Left kidney (tissue), 8 donors: ENCODE measurements around the gene STAC. TPM values are rescaled to one million over a fixed set of nuclear protein-coding genes. Genes with fewer than 3 reads are reported as not detected.

Experiments used
- DNase-seq: peaks from one replicate; pipeline ENCODE4 v3.0.0-alpha.2; 2013
- long read RNA-seq, 8 donors: transcript quantifications; one replicate each; lab custom pipeline, GENCODE V29; 2026
- polyA plus RNA-seq: library from polyadenylated mRNA; unstranded; fragments of 120-200 nt; gene quantifications from one replicate; pipeline ENCODE4 v1.2.1, GENCODE V29; 2013; ENCODE audit not compliant: insufficient read length

Gene STAC, protein sequence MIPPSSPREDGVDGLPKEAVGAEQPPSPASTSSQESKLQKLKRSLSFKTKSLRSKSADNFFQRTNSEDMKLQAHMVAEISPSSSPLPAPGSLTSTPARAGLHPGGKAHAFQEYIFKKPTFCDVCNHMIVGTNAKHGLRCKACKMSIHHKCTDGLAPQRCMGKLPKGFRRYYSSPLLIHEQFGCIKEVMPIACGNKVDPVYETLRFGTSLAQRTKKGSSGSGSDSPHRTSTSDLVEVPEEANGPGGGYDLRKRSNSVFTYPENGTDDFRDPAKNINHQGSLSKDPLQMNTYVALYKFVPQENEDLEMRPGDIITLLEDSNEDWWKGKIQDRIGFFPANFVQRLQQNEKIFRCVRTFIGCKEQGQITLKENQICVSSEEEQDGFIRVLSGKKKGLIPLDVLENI
- 12.5 TPM for polyA plus RNA-seq
- long read RNA-seq, donor 1, partial matches to known transcripts, result 0 of 1 reads
- long read RNA-seq, donor 1, other reads (novel, unspliced or antisense), result 0 of 1 reads
- long read RNA-seq, donor 2, partial matches to known transcripts, result 0 of 1 reads
- long read RNA-seq, donor 2, other reads (novel, unspliced or antisense), result 0 of 1 reads
- long read RNA-seq, donor 3, partial matches to known transcripts, result 0 of 3 reads
- long read RNA-seq, donor 3, other reads (novel, unspliced or antisense), result 0 of 3 reads
- long read RNA-seq, donor 4, result 0 reads
- long read RNA-seq, donor 5, partial matches to known transcripts, result 0 of 2 reads
- long read RNA-seq, donor 5, other reads (novel, unspliced or antisense), result 0 of 2 reads
- long read RNA-seq, donor 6, result 0 reads
- long read RNA-seq, donor 7, partial matches to known transcripts, result 0 of 3 reads
- long read RNA-seq, donor 7, other reads (novel, unspliced or antisense), result 0 of 3 reads
- long read RNA-seq, donor 8, partial matches to known transcripts, result 0 of 1 reads
- long read RNA-seq, donor 8, other reads (novel, unspliced or antisense), result 0 of 1 reads

DNA sequence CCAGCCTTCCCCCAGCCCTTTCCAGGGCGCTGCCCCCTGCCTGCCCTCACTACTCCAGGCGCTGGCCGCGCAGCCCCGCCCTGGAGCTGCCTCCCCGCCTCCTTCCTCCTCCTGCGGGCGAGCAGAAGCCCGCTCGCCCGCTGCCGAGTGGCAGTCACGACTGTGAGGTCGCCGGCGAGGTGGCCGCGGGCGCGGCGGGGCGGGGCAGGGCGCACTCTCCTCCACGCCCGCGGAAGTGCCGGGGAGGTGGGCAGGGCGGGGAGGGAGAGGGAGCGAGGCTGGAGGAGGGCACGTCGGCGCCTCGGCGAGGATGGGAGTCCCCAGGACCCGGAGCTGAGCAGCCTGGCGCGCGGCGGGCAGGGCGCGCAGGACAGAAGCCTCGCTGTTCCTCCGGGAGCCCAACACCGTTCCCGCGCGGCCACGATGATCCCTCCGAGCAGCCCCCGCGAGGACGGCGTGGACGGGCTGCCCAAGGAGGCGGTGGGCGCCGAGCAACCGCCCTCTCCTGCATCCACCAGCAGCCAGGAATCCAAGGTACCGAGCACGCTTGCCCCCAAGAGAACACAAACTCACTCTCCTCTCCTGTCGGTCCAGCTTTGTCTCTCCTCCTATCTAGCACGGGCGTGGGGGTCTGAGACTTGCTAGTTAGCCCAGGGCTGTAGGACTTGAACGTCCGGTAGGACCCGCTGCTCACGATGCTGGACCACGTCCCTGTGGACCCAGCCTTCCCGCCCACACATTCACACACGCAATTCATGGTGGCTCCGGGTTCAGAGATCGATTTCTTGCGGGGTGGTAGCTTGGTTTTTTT, at the start of gene STAC:
Gene STAC, plus strand, starts transcription at position 284 of the 811 bp plus-strand sequence. Its CDS starts 140 bp downstream, at position 424.
- DNase-seq, result peak; percentile 20

DNA sequence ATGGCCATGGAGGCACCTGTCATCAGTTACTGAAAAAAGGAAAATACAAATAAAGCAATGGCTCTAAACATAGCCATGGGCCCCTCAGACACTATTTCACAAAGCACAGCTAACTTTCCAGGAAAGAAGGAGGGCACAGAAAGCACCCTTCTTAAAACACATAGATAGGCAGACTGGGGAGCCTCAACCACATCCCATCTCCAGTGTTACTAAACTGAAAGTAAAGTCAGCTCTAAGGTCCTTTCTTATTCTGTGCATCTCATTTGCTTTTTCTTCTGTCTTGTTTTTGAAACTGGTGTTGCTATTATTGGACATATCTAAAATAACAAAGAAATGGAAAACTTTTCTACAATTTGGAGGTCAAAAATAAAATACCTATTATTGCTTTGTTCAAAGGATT, 48.2 kb upstream of the STAC start:
- no peak for DNase-seq

DNA sequence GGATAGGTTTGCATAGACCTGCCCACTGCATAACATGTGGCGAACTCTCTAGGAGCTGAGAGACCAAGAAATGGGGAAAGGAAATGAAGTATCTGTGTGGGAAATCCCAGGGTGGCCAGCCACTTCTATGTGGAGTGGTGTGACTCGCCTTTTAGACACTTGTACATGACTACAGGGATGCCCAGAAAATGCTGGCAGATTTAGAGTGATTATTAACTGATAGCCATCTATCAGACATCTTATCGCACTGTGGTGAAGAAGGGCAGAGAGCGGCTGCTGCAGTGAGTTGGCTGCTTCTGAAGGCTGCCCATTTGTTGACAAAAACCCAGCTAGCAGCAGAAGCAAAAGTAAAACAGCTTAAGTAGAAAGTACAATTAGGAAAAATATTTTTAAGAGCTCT, 18.1 kb upstream of the STAC start:
- no peak for DNase-seq

DNA sequence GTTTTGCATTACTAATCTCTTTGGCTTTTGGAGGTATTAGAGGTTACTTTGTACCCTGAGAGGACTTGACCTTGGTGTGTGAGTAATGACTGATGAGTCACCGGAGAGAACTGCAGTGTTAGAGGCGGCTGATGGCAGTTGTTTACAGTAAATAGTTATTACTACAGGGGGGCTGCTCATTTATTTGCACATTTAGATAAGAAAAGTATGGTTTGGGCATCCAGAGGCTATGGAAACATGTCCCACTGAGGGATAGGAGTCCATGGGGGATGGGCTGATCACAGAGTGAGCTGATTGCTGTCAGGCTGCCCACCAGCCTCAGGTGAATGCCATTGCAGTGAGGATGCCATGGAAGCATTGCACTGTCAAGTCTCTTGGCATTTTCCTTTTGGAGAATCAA, 17.3 kb upstream of the STAC start:
- DNase-seq, result no peak

- DNase-seq, result no peak
These were observed 16.0 kb upstream of the STAC start for GRCh38 chr3:36364260-36364659.

DNA sequence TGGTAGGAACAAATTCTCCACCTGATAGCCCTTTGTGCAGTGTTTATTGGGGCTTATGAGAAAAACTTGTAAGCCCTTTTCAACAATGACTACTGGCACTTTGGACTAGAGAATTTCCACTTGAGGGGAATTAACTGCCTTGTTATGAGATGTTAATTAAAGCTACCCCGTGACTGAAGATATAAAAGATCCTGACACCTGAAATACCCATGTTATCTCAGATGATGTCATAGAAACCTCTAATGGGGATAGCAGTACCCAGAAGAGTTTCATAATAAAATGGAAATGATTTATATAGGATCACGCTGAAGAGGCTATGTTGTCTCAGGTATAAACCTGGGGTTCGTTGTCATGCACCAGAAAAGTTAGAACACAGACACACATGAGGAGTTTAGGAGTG, 14.5 kb upstream of the STAC start:
- DNase-seq, result no peak

- DNase-seq, result no peak
These were observed 14.0 kb upstream of the STAC start for GRCh38 chr3:36366308-36366707.

GRCh38 chr3:36367912-36368573, 12.3 kb upstream of the STAC start:
- no peak for DNase-seq

DNA sequence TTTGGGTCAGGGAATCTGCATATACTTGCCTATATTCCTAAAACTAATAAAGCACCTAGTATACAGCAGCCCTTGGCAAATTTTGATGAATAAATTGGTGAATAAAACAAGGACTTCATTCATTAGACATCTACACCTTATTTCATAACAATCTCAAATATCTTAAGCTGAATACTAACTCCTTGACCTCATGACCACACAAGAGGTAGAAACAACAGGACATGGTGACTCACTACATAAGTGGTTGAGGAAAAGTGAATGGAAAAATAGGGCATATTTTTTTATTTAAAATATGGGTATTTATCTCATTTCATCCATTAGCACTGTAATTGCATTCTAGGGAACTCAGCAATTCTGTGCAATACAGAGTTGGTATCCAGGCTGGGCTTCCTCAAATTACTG, 7.8 kb upstream of the STAC start:
- DNase-seq, result no peak

- no peak for DNase-seq
These were observed 7.2 kb upstream of the STAC start for GRCh38 chr3:36373084-36373483.

- no peak for DNase-seq
These were observed 6.6 kb upstream of the STAC start for GRCh38 chr3:36373666-36374065.

DNA sequence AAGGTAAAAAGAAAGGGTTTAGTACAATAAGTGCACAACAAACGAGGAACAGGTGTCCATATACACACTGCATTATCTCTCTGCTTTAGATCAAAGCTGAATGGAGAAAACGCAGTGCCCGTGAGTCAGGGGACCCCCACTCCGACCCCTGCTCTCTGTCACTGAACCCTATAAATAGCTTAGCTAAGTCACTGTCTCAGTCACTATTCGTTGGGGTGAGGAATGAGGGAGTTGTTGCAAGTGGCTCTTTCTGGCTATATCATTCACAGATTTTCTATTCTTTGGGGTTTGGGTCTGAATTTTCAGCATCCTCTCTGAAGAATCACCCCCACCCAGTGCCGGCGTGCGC, 458 bp upstream of the STAC start:
- DNase-seq, result no peak

- no peak for DNase-seq
These were observed 1.1 kb downstream of the STAC start for GRCh38 chr3:36381311-36381956.

GRCh38 chr3:36393563-36393962, 13.3 kb downstream of the STAC start:
- no peak for DNase-seq

DNA sequence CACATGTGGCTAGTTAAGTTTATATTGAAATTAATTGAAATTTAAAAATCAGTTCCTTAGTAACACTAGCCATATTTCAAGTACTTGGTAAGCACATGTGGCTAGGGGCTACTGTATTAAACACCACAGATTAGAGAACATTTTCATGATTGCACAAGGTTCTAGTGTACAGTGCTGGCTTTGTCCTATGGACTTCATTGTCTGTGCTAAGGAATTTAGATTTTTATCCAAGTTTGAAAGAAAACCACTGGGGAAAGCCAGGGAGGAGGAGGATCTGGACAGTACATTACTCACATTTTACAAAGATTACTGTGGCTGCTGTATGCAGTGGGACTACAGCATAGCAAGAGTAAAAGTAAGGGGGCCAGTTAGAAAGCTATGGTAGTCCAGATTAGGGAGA, 13.9 kb downstream of the STAC start:
- DNase-seq, result no peak

DNA sequence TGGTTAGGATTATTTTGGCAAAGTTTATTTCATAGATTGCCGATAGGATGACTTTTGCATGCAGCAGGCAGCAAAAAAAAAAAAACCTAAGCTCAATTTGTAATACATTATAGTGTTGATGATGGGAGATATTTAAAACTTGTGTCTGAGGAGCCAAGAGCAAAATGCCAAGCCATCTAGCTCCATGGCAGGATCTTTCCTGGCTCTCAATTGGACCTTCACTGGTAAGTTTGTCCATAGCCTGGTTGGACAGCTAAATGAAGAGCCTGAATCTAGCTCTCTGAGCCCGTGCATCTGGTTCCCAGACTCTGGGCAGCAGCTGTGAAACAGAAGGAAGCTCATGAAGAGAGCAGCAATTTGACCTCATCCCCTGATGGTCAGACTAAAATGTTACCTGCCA, 17.5 kb downstream of the STAC start:
- no peak for DNase-seq

GRCh38 chr3:36399933-36400332, 19.6 kb downstream of the STAC start:
- DNase-seq, result no peak

- DNase-seq, result no peak
These were observed 20.8 kb downstream of the STAC start for GRCh38 chr3:36401056-36401455.

- DNase-seq, result no peak
These were observed 23.4 kb downstream of the STAC start for GRCh38 chr3:36403661-36404060.

DNA sequence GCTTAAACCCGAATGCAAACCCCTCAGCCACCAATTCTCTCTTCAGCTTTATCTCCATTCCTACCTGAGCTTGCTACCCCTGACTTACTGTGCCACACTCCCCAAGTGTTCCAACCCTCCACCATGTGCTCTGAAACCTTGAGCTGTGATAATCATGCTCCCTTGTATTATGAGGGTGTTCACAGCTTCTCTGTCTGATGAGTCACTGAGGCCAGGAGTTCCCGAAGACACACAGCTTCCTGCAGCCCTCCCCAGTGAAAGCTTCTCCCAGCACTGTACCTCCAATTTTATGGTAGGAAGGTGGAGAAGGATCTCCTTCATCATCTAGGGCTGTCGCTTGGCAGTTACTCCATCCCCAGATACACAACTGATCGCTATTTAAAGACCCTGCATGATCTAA, 24.9 kb downstream of the STAC start:
- no peak for DNase-seq

- DNase-seq, result peak; percentile 7
These were observed 27.8 kb downstream of the STAC start for GRCh38 chr3:36408146-36408545.
